Spleen (tissue), 7 donors: ENCODE results near the gene RBM38.

ENCODE experiments used
- CTCF ChIP-seq, 11 experiments: fragments of 200-600 bp in 7 of 11; fragments of 450-650 bp in 4 of 11; sonication (generic) in 4 of 11; IDR thresholded peaks in 8 of 11; conservative IDR thresholded peaks in 3 of 11; 1 replicate in 7 of 11; 2 replicates in 4 of 11; pipeline versions ENCODE4 v1.4.0 to v1.8.0; 2016 to 2021; ENCODE audit warnings: antibody characterized with exemption in 11 of 11, inconsistent platforms in 4 of 11, mild to moderate bottlenecking in 1 of 11
- POLR2A ChIP-seq, 3 donors: fragments of 450-650 bp; IDR thresholded peaks; one replicate each; pipeline ENCODE4 v1.5.1; 2017; ENCODE audit warnings: antibody characterized with exemption in 3 of 3, mild to moderate bottlenecking in 1 of 3
- POLR2AphosphoS5 ChIP-seq, 3 donors: sonication (generic); formaldehyde crosslinking; IDR thresholded peaks; one replicate each; pipeline ENCODE4 v1.5.1; 2017; ENCODE audit warnings: antibody characterized with exemption in 3 of 3
- donor health status: DM: no; HTN: no; CAD: no; lungs with moderate emphysema.
- donor health status: DM: no; HTN: no; CAD: no.
- donor health status: DM: no; HTN: no; CAD: no.

GRCh38 chr20:57395111-57395966, 4.1 kb downstream of the RBM38 start:
- TF ChIP-seq CTCF (IDR thresholded peaks at IDR 0.05 in 8 of 11, conservative IDR thresholded peaks at IDR 0.05 in 3 of 11) (no peak), POLR2AphosphoS5 (IDR thresholded peaks at IDR 0.05) (peak; percentile 44 to 80 (median 78)), POLR2A (IDR thresholded peaks at IDR 0.05) (no peak)
